ENCODE results near the gene SPATA32.
A peak's percentile ranks its signal among the peaks of the same experiment; 100 is the strongest.

The SPATA32 gene

DNA sequence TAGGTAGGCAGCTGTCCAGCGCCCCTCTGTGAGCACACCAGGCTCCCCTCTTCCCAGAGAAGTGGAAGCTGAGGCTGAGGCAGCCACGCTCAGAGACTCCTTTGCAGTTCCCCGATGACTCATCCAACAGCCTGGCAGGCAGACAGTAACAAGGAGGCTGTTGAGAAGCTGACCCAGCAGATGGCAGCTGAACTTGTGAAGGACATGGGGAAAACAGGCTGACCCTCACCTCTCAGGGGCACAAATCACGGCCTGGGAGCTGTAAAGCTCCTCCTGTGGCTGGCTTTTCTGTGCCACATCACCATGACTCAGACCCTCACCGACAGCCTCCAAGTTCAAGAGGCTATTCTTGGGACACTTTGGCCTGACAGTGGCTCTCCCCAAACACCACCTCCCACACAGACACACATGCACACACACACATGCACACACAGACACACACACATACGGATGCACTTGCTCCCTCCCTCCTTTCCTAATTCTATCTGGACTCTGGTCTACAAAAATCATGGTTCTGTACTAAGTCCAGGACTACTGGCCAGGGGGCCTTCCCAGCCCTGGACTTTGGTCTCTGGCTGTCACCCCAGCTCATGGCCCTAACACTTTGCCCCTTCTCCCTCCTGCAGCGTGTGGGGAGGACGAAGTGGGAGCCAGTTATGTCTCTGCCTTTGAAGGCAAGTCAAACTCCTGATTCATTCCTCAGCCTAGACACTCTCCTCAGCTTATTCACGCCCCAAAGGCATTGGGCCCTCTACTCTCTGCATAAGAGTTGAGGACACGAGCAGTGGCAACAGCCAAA lies 31.7 kb upstream of the SPATA32 start:
- peak; percentile 73 for DNase-seq

DNA sequence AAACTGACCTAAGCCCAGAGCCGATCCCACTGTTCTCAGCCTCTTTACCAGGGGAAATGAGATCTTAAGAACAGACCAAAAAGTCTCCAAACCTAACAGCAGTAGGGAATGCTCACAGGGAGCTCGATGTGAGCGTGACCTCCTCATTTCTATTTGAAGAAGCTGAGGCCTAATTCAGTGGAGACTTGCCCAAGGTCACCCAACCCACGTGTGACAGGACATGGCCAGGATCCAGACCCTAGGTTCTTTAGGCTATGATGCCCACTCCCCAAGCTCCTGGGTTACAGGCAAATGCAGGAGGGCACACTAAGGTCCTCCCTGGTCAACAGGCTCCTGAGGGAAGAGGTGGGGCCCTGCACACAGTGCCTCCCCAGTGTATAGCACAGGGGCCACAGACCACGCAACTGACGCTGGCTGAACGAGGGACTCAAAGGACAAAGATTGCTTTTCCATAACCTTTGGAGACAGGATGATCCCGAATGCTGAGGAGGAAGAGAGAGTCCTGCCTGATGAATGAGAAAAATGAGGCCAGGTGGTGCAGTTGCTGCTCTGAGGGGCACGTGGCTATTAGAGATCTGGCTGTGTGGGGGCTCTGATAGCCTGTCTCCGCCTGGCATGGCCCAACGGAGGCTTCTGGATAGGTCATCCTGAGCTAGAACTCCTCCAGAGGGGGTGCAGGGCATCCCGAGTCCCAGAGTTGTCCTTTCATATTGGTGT lies 31.0 kb upstream of the SPATA32 start:
- peak; percentile 5 for DNase-seq

DNA sequence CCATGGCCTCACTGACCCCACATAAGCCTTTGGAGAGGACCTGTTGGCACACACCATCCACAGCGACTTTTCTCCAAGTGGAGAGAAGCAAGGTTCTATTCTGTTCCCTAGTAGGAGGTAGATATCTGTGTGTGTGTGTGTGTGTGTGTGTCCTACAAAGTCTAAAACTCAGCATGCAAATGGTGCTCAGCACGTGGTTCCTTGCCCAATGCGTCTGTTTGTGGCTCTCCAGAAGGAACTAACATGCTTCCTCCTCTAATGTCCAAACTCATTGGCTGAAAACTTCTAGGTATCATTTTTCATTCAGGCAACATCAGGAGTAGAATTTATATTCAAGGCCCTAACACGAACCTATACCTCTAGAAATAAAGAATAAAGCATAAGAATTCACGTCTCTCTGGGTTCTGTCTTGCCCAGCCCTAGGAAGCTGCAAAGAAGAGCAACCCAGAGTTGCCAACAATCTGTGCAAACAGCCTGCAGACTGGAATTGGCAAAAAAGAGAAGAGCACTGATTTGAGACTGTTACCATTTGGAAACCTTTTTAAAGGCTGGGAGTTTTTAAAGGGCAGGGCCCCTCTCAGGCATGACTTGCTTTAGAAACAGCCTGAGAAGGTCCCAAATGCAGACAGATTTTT lies 29.4 kb upstream of the SPATA32 start:
- DNase-seq = peak; percentile 27

DNA sequence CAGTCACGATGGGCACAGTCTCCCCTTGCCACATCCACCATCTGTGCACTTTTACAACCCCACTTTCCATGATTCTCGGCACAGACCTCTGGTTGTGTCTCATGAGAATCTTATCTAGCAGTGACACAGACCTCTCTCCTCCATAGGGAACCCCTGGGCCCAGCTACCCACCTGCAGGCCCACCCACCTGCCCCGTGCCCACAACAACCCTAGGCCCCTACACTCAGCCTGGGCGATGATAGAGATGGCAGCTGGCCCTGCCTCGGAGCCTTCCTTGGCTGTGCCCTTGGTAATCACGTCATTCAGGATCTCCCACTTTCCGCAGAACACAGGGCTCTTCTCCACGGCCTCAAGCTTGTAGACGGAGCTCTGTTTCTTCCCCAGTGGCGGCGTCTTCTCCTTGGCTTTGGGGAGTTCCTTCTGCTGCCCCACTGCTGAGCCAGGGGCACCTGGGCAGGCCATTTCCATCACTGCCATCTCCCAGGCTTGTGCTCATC lies 28.4 kb upstream of the SPATA32 start:
- peak; percentile 22 for DNase-seq

DNA sequence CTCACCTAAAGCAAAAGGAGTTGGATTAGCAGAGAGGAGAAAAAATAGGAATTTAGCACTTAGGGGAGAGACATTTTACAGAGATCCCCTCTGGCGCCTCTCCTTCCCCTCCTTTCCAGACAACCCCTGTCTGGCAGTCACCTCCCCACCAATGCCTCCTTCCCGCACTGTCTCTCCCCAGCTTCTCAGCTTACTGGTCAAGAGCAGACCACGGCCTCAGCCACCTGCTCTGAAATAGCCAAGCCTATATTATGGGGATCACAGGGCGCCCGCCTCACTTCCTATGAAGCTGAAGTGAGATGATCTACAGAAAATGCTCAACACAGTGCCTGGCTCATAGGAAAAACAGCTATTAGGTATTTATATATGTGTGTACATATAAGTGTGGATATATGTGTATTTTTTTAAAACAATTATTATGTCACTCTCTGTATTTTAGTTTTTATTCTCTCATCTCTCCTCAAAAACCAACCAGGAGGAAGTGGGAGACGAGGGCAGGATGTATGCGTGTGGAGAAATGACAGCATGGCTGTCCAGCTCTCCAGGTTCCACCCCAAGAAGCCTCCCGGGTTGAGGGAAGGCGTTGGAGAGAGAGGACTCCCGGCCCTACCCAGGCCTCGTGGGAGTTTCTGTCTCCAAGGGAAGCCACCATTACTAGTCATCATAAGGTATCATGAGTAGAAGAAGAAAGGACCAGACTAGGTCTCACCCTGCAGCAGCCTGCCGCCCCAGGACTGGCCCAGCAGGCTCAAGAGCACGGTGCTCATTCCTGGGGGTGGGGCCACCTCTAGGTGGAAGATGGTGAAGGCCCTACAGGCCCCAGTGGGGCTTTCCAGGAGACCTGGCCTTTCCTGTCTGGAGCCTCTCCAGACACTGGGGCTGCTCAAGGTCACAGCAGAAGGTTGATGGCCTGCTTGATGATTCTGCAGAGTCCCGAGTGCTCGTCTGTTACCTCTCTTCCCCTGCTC lies 27.7 kb upstream of the SPATA32 start:
- peak; percentile 25 for DNase-seq

DNA sequence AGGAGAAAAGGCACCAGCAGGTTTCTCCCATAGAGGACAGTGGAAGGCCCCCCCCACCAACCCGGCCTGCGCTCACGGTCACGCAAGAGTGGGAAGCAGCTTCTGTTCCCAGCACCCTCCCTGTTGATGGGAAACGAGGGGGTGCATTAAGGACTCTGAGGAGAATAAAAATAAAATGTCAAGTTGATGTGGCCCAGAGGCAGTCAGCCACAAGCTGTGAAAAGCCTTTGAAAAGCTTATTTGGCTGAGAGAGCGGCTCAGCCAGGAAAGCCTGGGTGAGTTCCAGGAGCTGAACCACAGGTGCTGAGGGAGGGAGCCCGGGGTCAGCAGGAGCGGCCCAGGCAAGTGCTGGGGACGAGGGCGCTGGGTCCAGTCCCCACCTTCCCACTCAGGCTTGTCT lies 26.9 kb upstream of the SPATA32 start:
- DNase-seq = peak; percentile 49

DNA sequence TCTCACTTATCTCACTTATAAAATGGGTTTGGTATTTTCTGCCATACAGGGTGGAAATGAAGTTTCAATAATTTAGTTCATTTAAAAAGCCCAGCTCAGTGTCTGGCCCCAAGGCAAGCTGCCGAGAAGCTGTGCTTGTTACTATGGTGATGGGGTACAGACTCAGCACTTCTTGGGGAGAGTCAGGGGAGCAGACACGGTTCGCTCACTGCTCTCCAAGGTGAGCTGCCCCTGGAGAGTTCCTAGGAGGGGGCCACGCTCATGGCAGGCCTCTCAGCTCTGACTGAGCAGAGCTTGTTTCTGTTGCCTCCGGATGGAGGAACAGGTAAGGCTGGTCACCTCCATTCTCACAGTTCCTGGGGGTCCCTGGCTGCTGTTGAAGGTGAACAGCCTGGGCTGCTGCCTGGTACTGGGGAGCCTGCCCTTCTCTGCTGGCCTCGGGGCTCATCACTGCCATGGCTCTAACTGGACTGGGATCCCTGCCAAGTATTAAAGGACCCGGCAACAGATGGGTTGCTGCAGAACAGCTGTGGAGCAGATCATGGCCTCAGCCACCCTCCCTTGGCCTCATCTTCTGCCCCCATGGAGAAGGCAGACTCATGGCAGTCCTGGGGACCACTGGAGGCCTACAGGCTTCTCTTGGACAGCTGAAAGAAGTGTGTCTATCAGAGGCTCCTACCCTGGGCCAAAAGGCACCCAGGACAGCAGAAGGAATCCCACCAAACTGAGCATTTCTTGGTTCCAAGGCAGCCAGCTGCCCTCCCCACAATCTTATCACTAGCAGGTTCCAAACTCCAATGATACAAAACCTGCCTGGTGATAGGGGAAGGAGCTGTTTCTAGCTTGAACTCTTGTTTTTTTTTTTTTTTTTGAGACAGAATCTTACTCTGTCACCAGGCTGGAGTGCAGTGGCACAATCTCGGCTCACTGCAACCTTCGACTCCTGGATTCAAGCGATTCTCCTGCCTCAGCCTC lies 25.9 kb upstream of the SPATA32 start:
- DNase-seq = peak; percentile 53

DNA sequence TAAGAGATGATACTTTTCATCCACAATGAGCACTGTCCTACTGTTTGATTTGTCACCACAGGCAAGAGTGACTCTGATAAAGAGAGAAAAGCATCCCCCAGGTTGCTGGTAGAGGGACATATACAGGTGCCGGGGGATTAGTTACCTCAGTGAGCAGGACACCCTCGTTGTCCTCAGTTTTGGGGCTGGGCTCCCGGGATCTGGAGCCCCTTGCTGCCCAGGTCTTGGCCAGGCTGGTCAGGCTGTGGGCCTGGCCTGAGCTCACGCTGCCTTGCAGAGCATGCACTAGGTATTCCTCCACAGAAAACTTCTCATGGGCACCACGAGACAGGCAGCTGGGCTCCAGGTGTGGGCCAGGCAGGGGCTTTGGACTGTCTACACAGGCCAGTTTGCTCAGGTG lies 24.4 kb upstream of the SPATA32 start:
- no peak for DNase-seq

DNA sequence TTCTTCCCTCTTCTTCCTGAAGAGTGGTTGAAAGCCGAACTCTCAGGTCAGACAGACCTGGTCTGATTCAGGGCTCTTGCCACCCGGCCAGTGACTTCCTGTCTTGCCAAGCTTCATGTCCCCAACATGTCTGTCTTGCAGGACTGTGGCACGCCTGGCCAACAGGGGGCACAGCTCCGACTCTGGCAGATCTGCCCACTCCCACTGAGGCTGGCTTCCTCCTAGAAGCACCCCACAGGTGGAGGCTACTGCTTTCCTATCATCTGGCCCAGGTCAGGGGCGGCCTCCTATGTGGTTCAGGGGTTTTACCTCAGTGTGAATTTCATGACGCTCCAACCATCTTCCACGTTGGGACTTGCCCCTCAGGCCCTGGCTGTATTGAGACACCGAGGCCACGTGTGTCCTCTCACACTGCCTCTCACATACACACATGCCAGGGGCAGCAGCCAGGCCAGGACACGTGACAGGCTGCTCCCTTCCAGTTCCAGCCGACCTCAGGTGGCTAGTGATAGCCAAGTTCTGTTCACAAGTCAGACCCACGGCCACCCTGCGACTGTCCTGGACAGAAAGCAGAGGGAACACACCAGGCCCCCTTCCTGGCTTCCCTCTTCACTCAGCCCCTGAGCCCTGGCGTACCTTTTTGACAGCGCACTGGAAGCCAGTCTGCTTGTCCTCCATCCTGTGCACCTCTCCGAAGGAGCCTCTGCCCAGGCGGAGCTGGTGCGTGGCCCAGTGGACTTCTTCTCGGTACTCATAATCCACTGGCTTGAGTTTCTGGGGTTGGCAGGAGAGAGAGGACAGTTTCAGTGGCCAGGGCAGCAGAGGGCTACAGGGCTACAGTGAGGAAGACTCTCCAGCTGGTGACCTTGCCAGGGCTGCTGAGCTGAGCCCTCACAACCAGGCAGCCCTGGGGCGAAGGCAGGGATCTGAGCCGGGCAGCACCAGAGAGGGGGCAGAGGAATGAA lies 22.6 kb upstream of the SPATA32 start:
- DNase-seq = peak; percentile 14

DNA sequence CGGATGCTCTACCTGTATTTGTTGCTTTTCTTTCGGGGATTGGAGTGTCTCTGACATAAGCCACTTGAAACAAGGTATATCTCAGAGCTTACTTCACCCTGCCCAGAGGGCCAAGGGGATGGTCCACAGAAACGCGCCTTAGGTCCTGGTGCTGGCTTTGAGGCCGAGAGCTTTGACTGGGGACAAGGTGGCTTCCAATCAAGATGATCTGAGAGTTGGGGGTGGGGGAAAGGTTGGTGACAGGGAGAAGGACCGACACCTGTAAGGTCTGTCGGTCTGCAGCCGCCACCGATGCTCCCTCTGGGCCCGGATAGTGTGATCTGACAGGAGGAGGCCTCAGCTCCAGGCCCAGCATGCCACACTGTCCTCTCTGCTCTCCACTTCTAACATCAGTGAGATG lies 21.8 kb upstream of the SPATA32 start:
- peak; percentile 6 for DNase-seq

DNA sequence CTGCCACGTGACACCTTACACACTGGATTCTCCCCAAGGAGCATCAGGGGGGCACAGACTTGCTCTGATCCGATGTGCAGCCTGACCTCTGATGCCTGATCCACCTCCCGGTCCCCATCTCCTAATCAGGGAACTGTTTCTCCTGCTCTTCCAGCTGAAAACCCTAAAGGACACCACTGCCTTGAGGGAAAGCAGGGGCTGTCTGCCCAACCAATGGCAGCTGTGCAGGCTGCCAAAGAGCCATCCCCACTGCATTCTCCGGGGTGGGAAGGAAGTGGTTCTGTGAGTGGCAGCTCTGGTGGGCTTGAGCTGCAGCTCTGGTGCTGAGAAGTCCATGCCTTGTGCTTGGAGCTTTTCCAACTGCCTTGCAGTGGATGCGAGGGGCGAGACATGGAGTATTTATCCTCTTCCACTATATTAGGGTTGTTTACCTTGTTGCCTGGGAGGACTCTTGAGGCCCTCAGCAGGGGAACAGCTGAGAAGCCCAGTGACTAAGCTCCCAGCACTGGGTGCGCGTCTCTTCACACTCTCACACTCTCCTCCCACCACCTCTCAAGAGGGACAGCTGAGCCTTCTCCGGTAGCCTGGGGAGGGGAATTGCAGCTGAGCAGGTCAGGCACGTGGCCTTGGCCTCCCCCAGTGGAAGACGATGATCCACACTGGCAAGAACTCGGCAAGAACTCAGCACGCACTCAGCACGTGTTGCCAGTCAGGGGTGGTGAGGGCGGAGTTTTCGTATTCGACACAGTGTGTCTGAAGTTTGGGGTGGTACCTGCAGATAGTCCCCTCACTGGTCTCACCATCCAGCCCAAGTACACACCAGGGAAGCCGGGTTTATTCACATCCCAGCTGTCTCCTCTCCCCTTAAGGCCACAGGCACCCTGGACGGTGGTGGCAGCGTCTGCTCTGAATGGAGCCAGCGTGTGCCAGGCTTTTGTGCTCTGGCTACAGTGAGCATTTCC lies 21.1 kb upstream of the SPATA32 start:
- DNase-seq = peak; percentile 62

DNA sequence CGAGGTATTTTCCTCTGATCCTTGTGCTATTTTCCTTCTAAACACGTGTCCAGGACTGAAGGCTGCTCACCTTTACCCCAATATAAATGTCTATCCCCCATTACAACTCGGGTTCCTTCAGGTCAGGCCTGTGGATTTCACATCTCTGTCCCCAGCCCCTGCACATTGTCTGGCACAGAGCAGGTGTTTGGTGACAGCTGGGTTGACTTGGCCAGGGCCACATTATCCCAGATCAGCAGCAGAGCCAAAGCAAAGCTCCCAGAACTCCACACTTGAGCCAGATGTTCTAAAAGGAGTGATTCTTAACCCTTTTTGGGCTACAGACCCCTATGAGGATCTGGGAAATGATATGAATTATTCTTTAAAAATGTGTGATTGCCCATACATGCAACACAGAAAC lies 18.0 kb upstream of the SPATA32 start:
- DNase-seq = peak; percentile 58

DNA sequence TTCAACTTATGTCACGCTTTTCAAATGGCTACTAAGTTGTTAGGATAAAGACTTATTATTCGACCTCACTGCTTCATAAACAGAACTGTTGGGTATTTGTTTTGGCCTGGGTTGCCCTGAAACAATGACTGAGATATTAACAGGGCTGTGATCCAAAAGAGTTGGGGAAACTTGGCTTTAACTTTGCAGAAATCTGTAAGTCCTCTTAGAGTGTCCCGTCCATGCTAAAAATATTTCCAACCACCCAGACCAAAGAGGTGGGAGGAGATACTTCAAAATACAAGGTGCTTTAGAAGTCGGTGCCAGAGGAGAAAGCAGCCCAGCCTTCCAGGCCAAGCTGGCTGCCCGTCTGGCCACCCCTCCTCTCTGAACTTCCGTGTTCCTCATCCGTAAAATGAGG lies 16.1 kb upstream of the SPATA32 start:
- peak; percentile 48 for DNase-seq

DNA sequence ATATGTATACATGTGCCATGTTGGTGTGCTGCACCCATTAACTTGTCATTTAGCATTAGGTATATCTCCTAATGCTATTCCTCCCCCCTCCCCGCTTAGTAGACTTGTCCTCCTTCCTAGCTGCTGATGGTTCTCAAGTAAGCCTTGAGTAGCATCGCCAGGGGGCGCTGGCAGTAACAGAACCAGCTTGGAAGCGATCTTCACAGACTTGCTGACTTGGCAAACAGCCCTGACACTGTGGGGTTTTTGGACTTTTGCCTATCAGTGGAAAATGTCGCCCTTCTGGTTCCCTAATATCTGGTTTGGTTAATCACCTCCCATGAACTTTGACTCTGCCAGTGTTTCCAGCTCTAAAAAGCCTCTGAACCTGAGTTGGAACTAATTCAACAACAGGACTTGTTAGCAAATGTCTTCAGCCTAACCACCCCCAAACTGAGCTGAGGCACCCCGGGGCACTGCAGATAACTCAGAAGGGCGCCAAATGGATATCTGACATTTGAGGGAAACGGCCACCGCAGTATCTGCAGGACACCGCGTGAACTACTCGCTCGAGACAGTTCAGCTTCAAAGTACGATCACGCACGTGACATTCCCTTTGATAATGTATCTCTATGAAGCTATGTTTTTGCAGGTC lies 15.4 kb upstream of the SPATA32 start:
- DNase-seq = peak; percentile 84

DNA sequence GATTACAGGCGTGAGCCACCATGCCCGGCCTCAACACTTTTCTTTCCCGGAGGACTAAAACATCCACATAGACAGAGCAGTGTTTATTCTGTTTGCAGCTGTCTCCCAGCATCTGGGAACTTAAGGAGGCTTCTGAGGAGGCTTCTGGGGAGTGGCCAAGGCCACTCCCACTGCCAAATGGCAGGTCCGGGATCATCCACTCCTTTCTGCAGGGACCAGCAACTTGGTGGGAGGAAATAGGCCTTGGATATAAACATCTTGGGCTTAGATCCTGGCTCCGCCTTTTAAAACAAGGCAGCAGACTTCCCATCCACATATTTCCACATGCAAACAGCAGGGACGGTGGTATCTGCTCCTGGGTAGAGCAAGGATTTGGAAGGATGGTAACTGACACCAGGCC lies 14.1 kb upstream of the SPATA32 start:
- DNase-seq = peak; percentile 57

DNA sequence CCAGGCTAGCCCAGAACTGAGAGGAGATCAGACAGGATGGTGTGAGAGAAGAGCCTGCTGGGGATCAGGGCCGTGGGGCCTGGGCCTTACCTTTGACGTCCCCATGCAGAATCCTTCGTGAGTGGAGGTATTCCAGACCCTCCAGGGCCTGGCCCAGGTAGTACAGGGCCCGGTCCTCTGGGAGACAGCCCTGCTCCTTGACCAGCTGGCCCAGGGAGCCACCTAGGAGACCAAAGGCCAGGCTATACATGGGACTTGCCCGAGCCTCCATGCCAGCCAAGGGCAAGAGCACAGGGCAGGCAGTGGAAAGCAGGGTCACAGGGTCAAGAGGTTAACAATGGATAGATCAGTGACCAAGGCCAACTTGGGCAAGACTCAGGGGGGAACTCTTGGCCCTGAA lies 12.1 kb upstream of the SPATA32 start:
- peak; percentile 6 for DNase-seq

DNA sequence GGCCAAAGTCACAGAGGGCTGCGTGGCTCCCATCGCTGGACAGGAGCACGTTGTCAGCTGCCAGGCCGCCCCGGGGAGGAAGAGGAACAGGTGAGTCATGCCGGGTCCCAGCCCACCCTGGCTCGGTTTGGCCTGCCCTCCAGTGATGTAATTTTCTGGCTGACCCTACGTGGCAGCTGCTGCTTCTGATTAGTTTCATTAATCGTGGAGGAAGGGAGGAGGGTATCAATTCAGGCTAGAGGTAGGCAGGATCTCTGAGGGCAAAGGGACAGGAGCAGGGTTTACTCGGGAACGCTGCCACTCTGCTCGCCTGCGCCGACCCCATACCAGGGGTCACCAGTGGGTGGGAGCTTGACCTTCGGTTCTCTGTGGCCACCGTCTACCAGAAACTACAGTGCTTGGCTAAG lies 11.7 kb upstream of the SPATA32 start:
- peak; percentile 26 for DNase-seq

DNA sequence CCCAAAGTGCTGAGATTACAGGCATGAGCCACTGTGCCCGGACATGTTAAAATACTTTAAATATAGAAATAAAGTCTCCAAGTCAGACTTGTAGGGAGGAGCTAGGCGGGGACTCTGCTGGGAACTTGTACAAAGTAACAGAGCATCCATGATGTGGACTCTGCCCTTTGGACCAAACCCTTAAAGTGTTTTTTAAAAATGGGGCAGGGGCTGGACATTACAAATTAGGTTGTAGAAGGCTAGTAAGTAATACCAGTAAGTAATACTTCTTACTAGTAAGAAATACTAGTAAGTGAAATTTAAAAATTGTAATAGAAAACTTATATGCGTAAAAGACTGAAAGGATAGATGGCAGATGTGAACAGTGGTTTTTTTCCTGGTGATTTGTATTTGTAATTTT lies 9.7 kb upstream of the SPATA32 start:
- no peak for DNase-seq
